ENCODE data around the gene FAM168B.

The FAM168B gene

GRCh38 chr2:131030478-131030971 lies 62.7 kb downstream of the FAM168B start:
- DNase-seq (ENCODE audit: insufficient read length, low spot score) (no peak), FAIRE-seq (no peak)

DNA sequence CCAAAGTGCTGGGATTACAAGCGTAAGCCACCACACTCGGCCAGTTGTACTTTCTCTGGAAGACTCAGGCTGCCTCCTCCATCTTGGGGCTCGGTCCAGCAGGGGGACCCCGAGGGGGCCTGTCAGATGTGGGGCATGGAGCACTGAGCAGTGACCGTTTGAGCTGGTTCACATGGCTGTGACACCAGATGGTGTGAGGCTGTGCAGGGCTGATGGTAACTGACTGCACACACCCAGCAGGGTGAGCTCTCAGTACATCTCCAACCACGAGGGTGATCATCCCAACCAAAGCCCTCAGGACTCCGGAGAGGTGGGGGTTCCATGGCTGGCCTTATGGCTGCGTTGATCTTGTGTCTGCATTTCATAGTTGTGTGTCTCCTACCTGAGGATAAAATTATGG lies 63.4 kb downstream of the FAM168B start:
- no peak for FAIRE-seq

DNA sequence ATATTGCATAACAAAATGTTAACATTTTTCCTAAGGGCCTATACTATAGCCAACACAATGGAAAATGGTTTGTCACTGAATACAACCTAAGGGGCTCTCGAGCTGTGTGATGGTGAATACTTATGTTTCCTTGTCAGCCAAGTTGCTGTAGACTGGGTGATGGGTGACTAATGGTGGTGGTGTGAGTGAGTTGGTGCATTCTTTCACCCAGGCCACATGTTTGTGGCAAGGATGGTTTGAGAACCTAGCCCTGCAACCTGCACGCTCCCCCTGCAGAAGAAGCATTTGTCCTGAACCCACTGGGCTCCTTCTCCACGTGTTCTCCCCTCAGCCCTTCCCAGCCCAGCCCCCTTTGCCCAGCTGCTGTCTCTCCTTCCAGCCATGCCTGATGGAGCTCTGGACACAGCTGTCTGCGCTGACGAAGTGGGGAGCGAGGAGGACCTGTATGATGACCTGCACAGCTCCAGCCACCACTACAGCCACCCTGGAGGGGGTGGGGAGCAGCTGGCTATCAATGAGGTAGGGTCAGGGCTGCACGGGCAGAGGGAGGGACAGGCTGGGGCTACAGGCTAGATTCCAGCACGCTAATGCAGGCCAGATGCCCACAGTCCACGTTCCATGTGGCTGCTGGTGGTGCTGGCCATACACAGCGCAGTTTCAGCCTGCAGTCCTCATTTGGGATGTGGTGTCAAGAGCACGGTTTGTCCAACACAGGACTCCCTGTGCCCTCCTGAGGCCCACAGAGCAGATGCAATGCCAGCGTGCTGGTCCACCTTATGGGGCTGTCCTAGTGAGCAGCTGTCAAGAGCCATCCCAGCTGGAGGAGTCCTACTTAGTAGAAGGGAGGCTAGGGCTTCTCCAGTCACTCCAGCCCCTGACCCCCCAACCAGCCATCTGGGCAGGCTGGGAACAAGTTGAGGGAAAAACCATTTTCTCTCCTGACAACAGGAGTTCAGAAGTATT lies 65.4 kb downstream of the FAM168B start:
- FAIRE-seq: no peak

More for the DNA sequence above, 63.4 kb downstream of the FAM168B start:
- no peak for DNase-seq (ENCODE audit: insufficient read length, low spot score)

GRCh38 chr2:131026919-131027318 lies 66.3 kb downstream of the FAM168B start:
- no peak for FAIRE-seq
- no peak for DNase-seq (ENCODE audit: insufficient read length, low spot score)

More for the DNA sequence above, 65.4 kb downstream of the FAM168B start:
- DNase-seq (ENCODE audit: insufficient read length, low spot score): no peak

GRCh38 chr2:131023758-131024157 lies 69.5 kb downstream of the FAM168B start:
- FAIRE-seq (no peak), DNase-seq (ENCODE audit: insufficient read length, low spot score) (no peak)

GRCh38 chr2:131022731-131023130 lies 70.5 kb downstream of the FAM168B start:
- no peak for DNase-seq (ENCODE audit: insufficient read length, low spot score)
- FAIRE-seq: no peak

DNA sequence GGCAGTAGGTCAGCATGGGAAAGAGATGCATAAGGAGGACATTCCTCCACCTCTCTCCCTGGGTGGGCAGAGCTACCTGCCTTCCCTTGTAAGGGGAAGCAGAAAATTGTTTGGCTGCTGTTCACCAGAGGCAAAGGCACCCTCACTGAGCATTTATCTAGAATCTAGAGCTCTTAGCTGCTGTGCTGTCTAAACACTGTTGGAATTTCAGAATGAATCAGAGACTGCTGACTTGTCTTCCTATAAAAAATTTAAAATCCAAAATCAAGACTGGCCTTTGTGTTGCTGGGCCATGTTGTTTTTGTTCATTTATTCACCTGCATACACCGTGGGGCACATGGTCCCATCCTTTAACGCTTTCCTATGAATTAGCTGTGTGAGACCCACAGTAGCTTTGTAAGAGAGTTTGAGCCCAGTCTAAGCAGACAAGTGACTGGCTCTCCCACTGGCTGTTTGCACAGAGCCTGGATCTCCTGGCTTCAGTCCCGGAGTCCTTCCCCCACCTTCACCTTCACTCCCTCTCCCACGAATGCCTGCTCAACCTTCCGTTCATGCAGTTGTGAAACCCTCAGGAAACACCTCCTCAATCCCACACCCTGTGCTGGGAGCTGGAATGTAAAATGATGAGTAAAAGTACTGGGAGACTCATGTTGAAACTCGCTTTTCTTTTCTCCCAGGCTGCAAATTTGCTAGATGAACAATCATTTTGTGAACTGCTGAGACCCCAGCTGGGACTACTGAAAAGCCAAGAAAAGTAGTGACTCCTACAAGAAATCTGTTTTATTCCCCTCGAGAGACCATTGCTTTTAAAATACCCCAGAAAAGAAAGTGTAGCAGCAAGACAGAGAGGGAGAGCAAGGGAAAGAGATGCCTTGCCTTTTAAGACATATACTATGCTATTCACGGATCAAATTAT lies 76.2 kb downstream of the FAM168B start:
- DNase-seq (ENCODE audit: insufficient read length, low spot score) (no peak), FAIRE-seq (no peak)

DNA sequence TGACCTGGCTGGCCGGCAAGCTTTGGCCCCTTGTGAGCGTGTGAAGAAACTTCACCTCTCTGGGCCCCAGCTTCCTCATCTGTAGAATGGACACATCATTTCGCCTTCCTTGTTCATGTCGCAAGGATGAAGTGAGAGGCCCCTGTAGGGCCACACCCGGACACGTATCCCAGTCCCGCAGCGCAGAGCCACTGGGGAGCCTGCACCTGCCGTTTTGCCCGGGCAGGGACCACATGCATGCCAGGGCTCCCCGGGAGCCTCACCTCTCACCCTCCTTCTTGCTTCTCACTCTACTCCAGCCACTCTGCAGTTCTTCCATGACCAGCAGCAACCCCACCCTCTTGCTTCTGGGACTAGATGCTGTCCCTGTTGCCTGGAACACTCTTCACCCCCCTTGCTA lies 77.5 kb downstream of the FAM168B start:
- no peak for FAIRE-seq
- no peak for DNase-seq (ENCODE audit: insufficient read length, low spot score)

- no peak for DNase-seq (ENCODE audit: insufficient read length, low spot score)
- no peak for FAIRE-seq
Observed at GRCh38 chr2:131014141-131014540, 79.1 kb downstream of the FAM168B start.

- FAIRE-seq (no peak), DNase-seq (ENCODE audit: insufficient read length, low spot score) (no peak)
Observed at GRCh38 chr2:131011486-131011885, 81.8 kb downstream of the FAM168B start.

GRCh38 chr2:131010566-131010965 lies 82.7 kb downstream of the FAM168B start:
- FAIRE-seq: no peak
- DNase-seq (ENCODE audit: insufficient read length, low spot score): no peak

GRCh38 chr2:131009713-131010475 lies 83.4 kb downstream of the FAM168B start:
- FAIRE-seq (no peak), DNase-seq (ENCODE audit: insufficient read length, low spot score) (no peak)

GRCh38 chr2:131008967-131009366 lies 84.3 kb downstream of the FAM168B start:
- no peak for DNase-seq (ENCODE audit: insufficient read length, low spot score)
- no peak for FAIRE-seq

- FAIRE-seq: no peak
- DNase-seq (ENCODE audit: insufficient read length, low spot score): no peak
Observed at GRCh38 chr2:131006561-131006960, 86.7 kb downstream of the FAM168B start.

DNA sequence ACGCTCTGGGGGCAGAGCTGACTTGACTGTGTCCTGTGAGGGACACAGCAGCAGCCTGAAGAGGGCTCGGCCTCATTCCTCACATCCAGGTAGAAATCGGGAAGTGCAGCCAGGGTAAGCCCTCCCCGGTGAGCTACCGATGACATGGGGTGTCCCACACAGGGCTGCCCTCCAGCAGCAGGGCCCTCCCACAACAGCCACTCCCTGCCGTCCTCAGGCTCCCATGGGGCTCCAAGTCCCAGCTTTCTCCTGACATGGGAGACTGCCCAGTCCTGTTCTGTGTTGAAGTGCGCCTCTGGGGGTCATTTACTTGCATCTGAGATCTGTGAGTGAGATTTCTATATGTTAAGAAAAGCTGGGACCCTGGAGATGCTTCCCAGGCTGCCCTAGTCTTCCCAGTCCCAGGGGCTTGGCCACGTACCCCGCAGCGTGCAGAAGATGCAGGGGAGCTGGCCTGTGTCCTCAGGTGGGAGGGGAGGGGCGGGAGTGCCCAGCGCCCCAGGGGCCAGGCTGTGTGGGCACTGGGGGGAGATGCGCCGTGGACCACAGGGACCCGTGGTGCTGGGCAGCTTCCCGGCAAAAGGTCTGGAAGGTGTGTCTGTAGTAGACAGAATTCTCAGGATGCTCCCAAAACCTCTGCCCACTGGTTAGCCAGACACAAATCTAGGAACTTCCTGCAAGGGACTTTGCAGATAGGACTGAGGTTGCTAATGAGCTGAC lies 87.9 kb downstream of the FAM168B start:
- no peak for FAIRE-seq

DNA sequence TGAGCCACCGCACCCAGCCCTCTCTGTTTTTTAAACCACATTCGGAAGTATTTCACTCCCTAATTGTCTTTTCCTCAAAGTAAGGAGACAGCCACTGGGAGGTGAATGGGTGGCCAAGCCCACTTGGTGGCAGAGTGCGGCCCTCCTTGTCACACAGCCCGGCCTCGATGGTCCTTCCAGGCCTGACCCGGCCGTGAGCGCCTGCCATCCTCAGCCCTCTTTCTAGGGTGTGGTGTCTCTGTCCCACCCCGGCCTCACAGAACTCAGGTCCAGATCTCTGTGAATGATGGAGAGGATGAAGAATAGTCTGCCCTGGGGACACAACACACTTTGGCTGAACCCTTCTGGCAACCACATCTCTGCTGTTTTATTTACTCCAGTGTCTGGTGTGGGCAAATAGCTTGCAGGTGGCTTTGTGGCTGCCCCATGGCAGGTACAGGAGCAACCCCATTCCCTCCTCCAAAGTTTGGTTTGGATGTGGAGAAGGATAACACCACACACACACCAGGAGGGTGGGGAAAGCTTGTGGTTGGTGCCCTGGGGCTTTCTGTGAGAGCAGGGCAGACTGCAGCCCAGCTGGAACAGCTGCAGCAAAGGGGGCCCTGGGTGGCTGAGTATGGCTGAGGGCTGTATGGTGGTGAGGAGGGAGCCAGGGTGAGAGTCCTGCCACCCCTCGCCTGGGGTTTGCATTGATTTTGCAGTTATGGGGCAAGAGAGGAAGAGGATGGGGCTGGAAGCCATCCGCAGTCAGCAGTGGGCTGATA lies 88.6 kb downstream of the FAM168B start:
- no peak for FAIRE-seq
- no peak for DNase-seq (ENCODE audit: insufficient read length, low spot score)

More for the DNA sequence above, 87.9 kb downstream of the FAM168B start:
- no peak for DNase-seq (ENCODE audit: insufficient read length, low spot score)

- DNase-seq (ENCODE audit: insufficient read length, low spot score): no peak
- FAIRE-seq: no peak
Observed at GRCh38 chr2:130998561-130998960, 94.7 kb downstream of the FAM168B start.

Data from GM19239 (cell line).